Inflammatory macrophage treated with lipopolysaccharide for 4 hours (primary cell): Measurements from ENCODE around the gene NCR1.
"Not testable (repeated sequence)": the region's sequence is repeated elsewhere in the genome, so short reads cannot be mapped to it uniquely, and the experiment has no call there.

Experiments used
- DNase-seq: peaks from one replicate; pipeline ENCODE4 v3.0.0-alpha.2; 2020

Gene NCR1

DNA sequence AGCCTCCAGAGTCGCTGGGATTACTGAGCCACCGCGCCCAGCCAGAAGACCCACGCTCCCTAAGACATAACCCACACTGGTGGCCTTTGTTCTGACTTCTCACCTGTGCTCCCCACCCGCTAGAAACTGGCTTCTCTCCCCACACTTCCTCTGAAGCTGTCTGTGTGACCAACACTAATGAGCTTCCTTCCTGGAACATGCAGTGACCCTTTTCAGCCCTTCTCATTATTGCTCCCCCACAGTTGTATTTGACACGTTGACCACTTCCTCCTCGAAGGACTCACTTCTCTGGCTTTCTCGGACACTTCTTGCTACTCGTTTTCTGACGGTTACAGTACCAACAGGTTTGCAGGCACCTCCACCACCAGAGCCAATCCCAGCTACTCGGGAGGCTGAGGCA, 10.9 kb downstream of the NCR1 start:
- peak; percentile 72 for DNase-seq

DNA sequence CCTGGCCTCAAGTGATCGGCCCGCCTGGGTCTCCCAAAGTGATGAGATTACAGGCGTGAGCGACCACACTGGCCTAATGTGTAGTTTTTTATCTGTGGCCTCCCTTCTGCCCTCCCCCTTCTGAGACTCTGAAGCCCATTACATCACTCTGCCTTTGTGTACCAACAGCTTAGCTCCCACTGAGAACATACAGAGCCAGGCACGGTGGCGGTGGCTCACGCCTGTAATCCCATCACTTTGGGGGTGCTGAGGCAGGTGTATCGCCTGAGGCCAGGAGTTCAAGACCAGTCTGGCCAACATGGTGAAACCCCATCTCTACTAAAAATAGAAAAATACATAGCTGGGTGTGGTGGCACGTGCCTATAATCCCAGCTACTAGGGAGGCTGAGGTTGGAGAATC, 12.6 kb downstream of the NCR1 start:
- DNase-seq = no peak

DNA sequence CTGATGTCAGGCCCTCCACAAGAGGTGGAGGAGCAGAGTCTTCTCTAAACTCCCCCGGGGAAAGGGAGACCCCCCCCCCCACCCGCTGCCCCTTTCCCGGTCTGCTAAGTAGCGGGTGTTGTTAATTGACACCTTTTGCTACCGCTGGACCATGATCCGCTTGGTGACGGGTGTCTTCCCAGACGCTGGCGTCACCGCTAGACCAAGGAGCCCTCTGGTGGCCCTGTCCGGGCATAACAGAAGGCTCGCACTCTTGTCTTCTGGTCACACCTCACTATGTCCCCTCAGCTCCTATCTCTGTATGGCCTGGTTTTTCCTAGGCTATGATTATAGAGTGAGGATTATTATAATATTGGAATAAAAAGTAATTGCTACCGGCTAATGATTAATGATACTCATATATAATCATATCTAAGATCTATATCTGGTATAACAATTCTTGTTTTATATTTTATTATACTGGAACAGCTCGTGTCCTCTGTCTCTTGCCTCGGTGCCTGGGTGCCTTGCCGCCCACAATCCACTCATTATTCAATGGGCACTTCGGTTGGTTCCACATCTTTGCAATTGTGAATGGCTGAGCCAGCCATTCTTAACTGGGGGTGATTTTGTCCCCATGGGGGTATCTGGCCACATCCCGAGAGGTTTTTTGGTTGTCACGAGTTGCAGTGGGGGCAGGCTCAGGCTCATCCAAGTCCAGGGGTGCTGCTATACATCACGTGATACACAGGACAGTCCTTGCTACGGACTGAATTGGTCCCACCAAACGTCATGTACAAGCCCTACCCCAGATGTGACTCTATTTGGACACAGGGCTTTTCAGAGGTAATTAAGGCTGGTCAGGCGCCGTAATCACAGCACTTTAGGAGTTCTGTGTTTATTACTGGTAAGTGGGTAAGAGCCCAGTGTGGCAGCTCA, 14.0 kb downstream of the NCR1 start:
- DNase-seq = peak; percentile 16

DNA sequence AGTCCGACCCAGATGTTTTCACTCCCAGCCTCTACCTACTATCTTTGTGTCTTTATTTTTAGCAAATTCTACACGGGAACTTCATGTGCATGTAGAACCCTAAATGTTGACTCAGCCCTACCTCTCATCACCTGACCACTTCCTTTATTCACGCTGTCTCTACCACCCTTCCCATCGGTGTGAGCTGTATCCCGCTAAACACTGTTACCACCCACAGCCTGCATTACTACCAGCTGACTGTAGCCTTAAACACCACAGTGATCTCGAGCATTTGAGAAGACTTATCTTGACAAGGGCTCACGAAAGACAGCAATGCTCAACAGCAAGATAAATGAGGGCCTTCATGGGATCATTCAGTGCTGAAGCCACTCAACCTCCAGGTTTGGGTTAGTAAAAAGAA, 15.1 kb downstream of the NCR1 start:
- DNase-seq = no peak

DNA sequence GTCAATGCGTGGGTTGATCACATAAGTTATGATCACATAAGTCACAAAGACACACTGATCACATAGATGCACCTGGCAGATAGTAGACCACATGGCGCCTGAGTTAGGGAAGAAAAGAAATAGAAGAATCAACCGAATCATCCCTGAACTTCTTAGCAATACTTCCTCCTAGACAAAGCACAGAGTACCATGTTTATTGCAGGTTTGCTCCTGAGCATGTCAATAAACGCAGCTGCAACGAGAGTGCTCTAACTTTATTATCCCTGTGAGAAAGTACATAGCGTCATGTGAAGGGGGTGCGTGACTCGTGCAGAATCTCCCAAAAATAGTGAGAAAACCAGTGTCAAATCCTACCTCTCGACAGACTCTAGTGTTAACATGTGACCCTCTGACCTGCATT, 17.3 kb downstream of the NCR1 start:
- no peak for DNase-seq

DNA sequence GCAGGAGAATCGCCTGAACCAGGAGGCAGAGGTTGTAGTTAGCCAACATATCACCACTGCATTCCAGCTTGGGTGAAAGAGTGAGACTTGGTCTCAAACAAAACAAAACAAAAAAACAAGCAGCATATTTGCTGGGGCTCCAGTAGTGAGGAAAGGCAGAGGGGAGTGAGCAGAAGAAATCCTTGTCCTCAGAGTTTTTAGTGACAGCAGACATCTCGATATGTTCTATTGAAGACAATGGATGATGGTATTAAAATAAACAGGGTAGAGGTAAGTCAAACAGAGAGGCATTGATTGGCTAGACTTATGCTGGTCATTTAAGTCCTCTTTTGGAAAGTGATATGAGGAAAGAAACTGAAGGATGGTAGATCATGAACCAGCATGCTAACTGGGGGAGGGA, 22.4 kb downstream of the NCR1 start:
- DNase-seq = peak; percentile 18

DNA sequence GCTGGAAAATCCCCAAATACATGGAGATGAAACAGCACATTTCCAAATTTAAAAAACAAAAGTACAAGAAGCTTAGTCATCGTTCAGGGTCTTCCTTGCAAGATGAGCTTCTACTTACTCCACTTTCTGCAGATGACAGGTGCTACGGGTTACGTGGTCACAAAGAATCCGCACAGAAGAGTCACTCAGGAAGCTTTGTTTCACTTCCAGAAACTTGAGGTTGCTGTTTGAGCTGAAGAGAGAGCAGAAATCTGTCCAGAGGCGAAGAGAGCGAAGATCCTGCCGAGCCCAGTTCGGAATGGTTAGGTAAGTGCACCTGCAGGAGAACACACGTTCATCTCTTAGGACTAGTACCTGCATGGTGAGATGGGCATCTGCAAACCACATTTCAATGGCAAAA, 32.0 kb downstream of the NCR1 start:
- DNase-seq = peak; percentile 33

DNA sequence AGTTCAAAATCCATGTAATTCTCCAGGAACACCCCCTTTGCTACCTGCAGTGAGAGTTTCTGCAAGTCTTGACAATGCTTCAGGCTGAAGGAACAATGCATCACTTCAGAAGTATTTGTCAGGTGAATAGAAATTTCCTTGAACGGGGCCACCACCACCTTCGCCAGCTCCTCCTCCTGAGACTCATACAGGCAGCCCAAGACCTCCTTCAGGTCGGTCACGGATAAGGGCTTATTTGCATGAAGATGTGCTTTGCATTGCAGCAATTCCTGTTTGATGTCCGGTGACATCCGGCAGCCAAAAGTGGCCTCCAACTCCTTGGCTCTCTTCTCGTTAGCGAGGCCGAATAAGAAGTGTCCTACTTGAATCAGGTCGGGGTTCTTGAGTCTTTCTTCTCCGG, 33.0 kb downstream of the NCR1 start:
- DNase-seq = no peak

DNA sequence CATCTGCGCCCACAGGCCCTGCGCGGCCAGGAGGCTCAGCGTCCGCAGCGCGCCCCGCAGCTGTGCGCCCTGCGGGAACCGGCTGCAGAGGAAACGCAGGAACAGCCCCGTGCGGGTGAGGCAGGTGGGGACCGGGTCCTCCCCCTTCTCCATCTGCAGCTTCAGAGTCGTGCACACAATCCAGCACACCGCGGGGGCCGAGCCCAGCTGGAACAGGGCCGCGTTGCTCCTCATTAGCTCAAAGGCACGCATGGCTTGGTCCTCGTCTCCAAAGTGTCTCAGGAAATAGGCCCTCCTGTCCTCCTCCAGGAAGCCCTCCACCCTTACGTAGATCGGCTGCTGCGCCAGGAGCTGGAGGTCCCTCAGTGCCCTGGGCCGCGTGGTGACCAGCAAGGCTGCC, 33.6 kb downstream of the NCR1 start:
- not testable (repeated sequence) for DNase-seq

DNA sequence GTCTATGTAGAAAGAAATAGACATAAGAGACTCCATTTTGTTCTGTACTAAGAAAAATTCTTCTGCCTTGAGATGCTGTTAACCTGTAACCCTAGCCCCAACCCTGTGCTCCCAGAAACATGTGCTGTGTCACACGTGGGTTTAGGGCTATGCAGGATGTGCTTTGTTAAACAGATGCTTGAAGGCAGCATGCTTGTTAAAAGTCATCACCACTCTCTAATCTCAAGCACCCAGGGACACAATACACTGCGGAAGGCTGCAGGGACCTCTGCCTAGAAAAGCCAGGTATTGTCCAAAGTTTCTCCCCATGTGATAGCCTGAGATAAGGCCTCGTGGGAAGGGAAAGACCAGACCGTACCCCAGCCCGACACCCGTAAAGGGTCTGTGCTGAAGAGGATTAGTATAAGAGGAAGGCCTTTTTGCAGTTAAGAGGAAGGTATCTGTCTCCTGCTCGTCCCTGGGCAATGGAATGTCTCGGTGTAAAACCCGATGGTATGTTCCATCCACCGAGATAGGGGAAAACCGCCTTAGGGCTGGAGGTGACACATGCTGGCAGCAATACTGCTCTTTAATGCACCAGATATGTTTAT, 37.9 kb downstream of the NCR1 start:
- DNase-seq = not testable (repeated sequence)

DNA sequence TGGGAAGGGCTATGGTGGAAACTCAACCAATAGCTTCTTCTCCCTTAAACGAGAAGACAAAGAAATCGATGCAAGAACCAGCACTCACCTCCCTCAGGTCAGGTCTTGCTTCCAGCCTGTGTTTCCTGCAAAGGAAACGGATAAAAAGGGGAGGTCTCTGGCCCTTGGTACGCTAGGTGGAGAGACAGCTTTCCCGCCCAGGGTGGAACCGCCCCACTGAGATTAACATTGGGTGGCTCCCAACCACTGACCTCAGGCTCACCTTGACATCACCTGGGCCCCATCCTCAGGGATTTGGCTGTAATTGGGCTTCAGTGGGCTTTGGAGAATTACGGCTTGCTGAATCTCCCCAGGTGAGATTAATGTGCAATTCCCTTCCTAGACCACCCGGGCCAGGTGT, 41.4 kb downstream of the NCR1 start, which contains the start of gene NLRP7:
Gene NLRP7 (minus strand): TSS at position 150 of the 400 bp plus-strand sequence.
- DNase-seq = no peak

DNA sequence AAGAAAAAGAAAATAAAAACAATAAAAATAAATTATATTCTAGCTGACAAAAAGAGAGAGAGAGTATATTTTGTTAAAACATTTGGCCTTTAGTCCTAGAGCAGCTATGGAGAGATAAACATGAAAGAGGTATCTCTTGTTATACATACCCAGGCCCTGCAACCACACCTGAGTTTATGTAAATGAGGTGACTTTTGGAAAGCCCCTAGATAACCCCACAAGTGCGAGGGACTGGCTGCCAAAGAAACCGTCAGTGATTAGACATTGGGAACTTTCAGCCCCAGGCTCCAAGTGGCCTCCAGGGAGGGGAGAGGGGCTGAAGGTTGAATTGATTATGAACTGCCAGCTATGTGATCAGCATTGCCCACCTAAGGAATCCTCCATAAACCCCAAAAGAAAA, 43.5 kb downstream of the NCR1 start:
- no peak for DNase-seq

DNA sequence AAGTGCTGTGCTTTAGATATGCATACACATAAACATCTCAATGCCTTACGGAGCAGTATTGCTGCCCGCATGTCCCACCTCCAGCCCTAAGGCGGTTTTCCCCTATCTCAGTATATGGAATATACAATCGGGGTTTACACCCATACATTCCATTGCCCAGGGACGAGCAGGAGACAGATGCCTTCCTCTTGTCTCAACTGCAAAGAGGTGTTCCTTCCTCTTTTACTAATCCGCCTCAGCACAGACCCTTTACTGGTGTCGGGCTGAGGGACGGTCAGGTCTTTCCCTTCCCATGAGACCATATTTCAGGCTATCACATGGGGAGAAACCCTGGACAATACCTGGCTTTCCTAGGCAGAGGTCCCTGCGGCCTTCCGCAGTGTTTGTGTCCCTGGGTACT, 44.6 kb downstream of the NCR1 start:
- DNase-seq = not testable (repeated sequence)

DNA sequence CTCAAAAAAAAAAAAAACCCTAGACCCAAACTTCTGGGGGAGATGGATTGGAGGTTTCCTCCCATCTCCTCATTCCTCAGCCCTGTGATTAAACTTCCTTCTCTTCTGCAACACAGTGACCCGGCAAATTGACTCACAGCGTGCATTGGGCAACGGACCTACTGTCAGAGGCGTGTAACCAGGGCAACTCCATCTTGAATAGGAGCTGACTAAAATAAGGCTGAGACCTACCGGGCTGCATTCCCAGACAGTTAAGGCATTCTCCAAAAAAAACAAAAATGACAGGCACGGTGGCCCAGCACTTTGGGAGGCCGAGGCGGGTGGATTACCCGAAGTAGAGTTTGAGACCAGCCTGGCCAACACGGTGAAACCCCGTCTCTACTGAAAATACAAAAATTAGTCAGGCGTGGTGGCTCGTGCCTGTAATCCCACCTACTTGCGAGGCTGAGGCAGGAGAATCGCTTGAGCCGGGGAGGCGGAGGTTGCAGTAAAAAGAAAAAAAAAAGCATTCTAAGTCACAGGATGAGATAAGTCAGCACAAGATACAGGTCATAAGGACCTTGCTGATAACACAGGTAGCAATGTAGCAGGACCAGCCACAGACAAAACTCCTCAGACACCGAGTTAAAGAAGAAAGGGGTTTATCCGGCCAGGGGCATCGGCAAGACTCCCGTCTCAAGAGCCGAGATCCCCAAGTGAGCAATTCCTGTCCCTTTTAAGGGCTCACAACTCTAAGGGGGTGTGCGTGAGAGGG, 46.8 kb downstream of the NCR1 start:
- DNase-seq = peak; percentile 97

DNA sequence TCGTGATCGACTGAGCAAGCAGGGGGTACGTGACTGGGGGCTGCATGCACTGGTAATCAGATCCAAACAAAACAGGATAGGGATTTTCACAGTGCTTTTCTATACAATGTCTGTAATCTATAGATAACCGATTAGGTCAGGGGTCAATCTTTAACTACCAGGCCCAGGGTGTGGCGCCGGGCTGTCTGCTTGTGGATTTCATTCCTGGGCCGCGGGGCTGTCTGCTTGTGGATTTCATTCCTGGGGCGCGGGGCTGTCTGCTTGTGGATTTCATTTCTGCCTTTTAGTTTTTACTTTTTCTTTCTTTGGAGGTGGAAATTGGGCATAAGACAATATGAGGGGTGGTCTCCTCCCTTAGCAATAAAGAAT, 47.4 kb downstream of the NCR1 start:
- DNase-seq = not testable (repeated sequence)

DNA sequence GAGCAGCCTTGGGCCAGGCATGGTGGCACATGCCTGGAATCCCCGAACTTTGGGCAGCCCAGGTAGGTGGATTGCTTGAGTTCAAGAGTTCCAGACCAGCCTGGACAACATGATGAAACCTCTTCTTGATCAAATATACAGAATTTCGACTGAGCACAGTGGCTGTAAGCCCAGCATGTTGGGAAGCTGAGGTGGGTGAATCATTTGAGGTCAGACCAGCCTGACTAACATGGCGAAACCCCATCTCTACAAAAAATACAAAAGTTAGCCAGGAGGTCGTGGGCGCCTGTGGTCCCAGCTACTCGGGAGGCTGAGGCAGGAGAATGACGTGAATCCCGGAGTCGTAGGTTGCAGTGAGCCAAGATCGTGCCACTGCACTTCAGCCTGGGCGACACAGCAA, 49.4 kb downstream of the NCR1 start:
- peak; percentile 58 for DNase-seq

DNA sequence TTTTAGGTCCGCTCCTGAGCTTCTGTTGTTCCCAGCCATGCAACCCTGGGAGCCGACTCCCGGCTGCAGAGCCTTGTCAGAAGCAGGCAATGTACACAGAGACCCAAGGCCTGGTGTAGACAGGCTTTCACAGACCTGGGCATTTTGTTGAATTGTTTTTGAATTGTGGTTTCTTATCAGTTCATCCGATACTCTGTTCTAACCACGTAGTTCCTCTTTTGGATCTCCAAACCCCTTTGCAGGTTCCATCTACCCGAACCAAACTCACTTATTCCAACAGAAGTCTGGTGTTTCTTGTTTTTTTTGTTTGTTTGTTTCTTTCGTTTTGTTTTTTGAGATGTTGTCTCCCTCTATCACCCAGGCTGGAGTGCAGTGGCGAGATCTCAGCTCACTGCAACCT, 53.9 kb downstream of the NCR1 start:
- DNase-seq = peak; percentile 16
